NK-92 (cell line): Measurements from ENCODE around the gene ALPK3.

Experiments used
- DNase-seq: peaks from one replicate; lab custom pipeline; 2025; ENCODE audit not compliant: unreplicated experiment; lab: John Stamatoyannopoulos, UW

The ALPK3 gene

DNA sequence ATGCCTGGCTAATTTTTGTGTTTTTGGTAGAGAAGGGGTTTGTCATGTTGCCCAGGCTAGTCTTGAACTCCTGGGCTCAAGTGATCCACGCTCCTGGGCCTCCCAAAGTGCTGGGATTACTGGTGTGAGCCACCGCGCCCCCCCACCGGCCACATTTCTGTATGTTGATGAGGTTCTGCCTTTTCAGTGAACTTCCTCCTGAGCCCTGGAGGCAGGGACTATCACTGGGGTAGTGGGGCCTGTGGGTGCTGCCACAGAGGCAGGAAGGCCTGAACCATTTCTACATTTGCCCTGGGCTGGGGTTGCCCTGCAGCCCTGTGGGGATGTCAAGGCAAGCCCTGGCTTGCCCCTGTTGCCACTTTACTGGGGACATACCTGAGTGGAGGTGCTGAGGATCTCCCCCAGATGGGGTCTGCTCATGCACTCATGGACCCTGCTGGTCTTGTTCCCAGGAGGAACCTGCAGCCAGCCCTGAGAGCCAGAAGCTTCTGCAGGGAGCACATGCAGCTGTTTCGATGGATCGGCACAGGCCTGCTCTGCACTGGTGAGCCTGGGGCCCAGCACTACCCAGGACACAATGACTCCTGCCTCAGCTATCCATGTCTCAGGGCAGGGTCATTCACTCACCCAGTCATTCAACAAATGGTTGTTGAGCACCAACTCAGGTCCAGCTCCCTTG is 73.0 kb downstream of the ALPK3 start:
- DNase-seq: no peak

DNA sequence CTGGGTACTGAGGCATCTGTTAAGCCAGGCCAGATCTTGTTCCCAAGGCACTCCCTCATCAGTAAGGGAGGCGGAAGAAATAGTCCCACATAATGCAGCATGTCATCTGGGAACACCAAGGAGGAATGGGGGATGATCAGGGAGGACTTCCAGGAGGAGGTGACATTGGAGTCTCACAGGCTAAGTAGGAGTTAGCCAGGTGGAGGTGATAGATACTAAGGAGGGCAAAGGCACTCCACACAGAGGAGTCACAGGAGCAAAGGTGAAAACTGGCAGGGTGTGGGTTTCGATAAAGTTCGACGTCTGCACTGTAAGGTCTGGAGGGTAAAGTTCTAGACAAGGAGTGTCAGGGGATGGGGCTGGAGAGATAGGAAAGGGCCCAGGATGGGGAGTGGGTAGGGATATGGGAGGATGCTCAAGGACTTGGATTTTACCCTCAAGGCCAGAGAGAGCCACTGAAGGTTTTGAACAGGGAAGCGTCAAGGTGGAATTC is 73.6 kb downstream of the ALPK3 start:
- no peak for DNase-seq

DNA sequence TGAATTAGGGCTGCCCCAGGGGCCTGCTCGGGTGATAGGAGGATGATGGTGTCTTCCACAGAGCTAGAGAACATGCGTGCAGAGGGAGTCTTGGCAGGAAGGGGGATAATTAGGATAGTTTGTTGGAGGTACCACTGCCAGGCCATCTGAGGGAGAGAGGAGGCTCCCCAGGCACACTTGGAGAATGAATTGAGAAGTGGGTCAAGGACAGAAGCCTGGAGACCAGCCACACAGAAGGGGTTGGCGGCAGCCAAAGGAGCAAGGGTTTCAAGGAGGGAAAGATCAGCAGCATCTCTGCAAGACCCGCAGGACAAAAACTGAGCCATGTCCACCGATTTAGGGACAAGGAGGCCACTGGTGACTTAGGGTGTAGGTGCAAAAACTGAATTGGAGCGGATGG is 74.2 kb downstream of the ALPK3 start:
- DNase-seq: no peak

DNA sequence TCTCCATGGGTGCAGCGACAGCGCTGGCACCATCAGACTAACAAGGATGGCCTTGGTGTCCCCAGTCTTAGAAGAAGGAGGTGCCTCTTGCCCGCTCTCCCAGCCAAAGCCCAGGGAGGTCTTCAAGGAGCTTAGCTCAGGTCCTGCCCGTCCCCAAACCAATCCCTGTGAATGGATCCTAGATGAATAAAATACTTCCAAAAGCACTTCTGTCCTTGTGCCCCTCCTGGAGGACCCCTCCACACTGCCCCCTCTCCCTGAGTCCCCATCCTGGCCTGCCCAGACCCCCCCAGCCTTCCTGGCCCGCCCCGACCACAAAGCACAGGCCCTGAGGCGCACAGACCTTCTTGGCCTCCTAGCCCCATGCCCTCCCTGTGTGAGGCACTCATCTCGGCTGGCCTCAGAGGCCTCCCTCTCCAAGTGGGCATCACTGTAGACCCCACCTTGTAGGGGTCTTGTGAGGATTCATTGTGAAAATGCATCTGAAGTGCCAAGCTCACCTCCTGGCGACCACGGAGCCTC is 75.7 kb downstream of the ALPK3 start:
- DNase-seq: no peak

DNA sequence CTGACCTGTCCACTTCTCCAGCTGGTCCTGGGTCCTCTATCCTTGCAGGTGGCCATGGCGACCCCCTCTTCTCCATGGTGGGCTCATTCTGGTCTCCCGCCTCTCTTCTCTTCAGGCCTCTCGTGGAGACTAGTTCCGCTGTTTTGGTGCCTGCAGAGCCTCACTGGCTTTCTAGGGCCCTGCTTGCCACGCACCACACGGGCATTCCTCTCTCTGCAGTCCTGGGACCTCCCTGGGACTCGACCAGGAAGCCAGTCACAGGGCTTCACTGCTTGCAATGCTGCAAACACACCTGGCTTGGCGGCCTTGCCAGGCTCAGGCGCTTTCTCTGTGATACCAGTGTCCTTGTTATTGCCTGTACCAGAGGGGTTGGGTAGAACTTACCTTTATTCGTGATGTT is 76.5 kb downstream of the ALPK3 start:
- DNase-seq: no peak

DNA sequence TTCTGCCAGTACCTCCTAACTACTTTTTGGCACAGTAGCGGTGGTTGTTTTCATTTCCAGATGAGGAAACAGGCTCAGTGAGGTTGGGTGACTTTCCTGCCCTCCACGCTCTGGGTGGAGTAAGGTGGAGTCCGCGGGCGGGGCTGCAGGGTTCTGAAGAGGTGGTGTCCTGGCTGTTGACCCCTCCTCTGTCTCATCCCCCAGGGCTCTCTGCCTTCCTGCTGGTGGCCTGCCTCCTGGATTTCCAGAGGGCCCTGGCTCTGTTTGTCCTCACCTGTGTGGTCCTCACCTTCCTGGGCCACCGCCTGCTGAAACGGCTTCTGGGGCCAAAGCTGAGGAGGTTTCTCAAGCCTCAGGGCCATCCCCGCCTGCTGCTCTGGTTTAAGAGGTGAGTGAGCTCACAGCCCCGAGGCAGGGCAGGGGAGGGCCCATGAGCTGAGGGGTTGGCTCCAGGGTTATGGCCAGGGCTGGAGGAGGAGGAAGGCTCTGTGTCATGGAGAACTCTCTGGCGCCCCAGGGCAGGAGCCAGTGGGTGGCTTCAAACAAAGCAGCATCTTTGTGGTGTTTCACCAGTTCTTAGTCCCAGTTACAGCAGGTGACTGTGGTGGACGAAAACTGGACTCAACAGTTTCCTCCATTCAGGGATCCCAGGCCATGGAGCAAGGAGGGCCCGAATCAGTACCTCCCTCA is 77.7 kb downstream of the ALPK3 start:
- DNase-seq: no peak

DNA sequence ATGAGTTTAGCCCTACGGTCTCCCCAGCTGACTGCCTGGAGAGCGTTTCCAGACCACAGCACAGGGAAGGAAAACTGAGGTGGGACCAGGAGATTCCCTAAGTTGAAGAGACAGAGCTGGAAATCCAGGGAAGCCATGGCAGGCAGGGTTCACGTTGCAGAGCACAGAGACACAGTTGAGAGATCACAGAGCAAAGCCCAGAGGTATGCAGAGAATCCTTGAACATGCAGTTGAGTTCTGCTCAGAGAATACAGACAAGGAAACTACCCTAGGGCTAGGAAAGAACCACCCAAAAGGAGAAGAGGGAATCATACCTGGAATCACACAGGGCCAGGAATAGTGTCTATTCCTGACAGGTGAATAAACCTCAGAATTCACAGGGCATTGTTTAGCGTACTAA is 81.6 kb downstream of the ALPK3 start:
- no peak for DNase-seq

DNA sequence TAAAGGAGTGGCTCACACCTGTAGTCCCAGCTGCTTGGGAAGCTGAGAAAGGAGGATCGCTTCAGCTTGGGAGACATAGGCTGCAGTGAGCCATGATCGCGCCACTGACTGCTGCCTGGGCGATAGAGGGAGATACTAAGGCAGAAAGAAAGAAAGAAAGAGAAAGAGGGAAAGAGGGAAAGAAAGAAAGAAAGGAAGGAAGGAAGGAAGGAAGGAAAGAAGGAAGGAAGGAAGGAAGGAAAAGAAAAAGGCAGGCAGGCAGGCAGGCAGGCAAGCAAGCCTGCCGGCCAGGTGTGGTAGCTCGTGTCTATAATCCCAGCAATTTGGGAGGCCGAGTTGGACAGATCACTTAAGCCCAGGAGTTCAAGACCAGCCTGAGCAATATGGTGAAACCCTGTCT is 82.6 kb downstream of the ALPK3 start:
- DNase-seq: no peak

DNA sequence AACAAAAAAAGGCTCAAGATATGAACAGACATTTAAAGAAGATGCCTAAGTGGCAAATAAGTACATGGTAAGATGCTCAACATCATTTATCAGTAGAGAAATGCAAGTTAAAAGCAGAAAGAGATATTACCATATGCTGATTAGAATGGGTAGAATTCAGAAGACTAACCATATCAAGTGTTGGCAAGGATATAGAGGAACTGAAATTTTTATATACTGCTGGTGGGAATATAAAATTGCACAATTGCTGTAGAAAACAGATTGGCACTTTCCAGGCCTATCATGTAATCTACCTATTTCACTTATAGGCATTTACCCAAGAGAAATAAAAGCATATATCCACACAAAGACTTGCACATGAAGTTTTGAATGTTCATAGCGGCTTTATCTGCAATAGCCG is 84.4 kb downstream of the ALPK3 start:
- no peak for DNase-seq

DNA sequence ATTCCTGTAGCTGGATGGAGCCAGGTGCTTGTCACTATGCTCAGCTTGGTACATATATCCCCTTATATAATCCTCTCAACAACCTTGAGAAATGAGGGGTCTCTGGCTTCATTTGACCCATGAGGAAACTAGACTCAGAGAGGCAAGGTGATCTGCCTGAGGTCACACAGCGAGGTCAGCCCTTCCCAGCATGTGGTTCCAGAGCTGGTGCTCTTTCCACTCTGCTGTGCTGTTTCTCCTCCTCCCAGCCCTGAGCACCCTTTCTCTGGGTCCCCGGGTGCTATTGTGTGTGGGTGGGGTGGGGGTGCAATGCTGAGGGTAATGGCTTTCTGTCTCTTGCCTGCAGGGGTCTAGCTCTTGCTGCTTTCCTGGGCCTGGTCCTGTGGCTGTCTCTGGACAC is 86.6 kb downstream of the ALPK3 start:
- DNase-seq: no peak

DNA sequence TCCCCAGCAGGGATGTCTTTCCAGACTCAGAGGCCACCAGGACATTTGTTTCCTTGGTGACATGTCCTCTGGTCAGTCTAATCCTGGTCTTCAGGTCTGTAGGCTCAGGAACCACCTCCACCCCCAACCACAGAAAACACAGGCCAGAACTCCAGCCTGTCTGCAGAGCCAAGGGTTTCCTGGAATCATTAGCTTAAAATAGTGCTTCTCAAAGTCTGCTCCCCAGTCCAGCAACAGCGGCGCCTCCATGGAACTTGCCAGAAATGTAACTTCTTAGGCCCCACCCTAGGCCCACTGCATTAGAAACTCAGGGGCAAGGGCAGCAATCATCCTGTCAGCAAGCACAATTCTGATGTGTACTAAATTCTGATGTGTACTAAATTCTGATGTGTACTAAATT is 87.3 kb downstream of the ALPK3 start:
- DNase-seq: no peak

DNA sequence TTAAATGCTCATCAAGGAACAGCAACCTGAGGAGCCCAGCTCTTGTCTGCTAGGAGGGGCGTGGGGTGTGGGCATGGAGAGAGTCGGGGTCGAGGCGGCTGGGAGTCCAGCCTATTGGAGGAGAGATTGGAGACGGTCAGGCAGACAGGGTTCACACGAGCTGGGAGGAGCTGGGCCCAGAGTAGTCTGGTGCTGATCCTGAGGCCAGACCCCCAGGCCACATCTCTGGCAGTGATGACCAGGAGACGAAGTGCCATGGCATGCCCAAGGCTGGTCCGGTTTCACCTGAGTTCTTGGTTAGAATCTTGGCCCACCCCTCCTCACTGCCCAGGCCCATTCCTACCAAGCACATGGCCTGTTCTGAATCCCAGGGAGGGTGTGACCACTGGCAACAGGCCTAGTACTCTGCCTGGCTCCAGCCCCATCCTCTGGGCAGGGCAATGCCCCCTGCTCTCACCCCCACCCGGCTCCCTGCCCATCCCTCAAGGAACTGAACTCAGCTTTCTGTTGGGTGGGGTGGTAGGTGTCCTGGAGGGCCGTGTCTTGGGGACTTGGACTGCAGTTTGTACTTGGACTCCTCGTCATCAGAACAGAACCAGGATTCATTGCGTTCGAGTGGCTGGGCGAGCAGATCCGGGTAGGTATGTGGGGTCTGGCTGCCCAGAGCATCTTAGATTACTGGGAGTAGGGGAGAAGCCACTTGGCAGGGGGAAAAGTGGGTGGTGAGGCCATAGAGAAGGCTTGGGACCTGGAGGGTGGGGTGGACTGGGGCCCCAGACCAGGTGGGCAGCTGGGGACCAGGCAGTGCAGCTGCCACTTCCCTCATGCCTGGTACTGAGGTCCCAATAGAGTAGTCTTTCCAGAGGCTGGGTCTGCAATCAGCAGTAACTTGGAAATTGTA is 88.1 kb downstream of the ALPK3 start:
- no peak for DNase-seq

DNA sequence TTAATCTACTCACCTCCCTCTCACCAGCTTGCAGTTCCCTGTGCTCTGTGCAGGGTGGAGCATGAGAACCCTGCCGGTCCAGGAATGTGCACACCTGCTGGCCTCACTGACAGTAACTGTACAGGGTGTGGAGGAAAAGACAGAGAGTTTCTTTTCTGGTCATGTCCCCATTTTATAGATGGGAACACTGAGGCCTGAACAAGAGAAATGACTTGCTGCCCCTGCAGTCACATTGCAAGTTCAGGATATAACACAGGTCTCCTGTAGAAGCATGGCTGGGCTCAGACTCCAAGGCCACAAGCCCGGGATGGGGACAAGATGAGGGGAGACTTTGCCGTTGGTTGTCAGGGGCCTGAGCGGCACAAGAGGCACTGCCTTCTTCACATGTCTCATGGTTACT is 90.6 kb downstream of the ALPK3 start:
- DNase-seq: no peak

DNA sequence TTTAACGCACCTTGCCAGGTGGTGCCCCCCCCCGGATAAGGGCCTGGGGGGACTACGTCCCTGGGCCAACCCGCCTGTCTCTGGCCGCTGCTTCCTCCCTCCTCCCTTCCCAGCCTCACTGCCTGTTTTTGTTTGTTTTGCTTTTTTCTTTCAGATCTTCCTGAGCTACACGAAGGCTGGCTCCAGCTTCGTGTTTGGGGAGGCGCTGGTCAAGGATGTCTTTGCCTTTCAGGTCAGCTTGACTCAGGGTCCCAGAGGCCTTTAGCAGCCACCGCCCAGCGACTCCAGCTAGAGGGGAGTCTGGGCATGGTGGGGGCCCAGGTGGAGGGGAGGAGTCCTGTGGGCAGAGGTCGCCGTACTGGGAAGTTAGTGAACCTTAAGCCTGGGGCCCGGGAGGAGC is 91.4 kb downstream of the ALPK3 start:
- no peak for DNase-seq

DNA sequence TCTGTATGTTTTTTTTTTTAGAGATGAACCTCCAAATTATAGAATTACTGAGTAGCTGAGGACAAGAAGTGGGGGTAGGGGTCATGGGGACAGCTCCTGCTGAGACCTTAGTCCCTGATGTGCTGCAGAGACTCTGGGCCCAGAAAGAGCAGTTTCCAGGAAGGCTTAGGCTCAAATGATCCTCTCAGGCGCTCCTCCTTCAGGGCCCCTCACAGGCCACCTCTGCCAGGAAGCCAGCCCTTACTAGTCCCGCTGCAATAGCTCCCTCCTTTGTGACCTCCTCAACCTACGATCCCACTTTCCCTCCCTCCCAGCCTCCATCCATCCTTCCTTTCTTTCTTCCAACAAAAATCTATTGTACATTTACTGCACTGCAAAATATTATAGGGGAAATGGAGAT is 91.9 kb downstream of the ALPK3 start:
- no peak for DNase-seq

DNA sequence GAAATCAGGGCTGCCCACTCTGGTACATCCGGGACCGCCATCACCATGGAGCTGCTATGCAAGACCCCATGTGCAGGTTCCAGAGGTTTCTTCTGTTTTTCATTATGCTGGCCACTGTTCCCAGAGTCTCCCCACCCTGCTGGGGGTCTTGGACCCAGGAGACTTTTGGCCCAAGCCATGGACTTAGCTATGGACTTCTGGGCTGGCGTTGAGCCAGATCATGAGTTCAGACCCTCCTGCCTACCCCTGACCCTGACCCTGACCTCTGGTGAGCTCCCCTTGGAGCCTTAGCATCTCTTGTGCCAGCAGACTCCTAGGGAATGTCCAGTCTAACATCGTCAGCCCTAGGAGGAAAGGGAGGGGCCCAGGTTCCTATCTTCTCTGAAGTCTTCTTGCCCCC is 92.6 kb downstream of the ALPK3 start:
- DNase-seq: no peak

DNA sequence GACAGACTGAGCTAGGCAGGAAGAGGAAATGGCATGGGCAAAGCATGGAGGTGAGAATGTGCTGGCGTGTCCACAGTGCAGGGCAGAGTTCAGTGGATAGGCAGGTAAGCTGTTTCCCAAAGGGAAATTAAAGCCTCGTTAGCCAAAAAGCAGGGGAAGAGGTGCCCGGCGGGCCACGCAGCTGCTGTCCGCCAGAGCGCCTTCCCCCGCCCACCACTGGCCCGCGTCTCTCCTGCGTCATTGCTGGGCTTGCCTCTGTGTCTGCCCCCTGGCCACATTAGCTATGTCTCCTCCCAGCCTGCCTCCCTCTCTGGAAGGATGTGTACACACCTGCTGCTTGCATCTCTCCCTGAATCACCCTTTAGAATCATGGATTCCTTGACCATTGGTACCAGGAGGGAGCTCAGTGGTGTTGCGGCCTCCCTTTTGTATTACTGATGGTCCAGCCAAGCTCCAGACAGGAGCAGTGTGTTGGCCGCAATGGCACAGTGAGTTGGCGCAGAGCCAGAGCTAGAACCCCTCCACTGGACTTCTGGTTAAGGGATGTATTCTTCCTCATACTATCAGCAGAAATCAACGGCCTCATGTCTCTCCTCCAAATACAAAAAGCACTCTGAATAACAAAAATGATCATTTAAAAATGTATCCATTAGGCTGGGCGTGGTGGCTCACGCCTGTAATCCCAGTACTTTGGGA is 93.9 kb downstream of the ALPK3 start:
- no peak for DNase-seq

DNA sequence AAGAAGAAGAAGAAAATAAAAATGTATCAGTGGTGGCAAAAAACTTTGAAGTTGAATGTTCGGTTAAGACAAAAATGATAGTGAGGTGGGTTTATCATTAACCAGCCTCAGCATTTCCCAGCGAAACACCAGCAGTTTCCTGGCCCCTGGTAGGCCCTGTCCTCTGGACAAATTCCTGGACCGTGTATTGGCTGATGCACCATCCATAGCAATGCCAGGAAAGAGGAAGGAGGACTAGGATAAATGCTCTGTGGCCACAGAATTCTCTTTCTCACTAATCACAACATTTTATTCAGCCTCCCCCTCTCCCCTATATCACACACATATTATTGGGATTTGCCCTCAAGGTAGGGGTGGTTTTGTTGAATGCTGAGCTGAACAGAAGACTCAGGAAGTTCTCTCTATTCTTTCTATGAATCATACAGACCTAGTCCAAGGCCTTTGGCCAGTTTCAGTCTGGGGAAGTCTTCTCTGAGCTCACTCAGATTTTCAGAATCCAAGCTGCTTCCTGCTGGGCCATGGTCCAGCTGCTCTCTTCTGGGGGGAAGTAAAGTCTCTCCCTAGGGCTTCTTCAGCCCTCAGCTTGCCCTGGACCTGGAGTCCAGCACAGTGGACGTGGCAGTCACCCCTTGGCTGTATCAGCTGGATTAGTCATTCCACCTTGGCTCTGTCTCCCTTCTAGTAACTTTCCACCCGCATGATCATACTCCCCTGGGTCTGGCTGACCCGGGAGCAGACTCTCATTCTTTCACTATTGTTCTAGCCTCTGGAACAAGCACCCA is 94.9 kb downstream of the ALPK3 start:
- no peak for DNase-seq

DNA sequence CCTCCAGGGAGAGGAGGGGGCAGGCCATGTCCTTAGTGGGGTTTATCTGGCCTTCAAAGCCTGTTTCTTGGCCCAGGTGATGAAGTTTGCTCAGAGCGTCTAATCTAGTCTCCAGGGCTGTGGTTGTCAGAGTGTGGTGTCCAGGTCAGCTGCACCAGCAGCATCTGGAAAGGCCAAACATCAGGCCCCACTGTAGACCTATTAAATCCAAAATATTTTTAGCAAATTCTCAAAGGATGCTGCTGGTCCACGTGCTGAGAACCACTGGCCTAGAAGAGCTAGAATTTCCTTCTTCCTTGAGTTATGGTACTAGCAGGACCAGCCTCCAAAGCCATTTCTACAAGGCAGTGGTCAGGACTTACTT is 96.2 kb downstream of the ALPK3 start:
- no peak for DNase-seq

DNA sequence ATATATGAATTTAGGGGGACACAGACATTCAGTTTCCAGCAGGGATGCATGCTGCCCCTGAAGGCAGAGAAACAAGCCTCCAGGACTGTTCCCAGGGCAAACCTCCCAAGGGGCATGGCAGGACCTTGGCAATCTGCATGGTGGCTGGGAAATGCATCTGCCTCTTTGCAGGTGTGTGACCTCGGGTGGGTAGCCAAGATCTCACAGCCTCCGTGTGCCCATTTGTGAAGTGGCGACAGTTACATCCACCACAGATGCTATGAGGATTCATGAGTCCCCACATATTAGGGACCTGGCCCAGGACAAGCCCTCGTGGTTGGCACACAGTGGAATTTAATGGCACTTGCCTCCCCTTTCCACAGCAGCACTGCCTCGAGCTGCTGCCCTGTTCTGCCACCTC is 97.2 kb downstream of the ALPK3 start:
- DNase-seq: no peak
